A204.1 (cell line): Measurements from ENCODE around the gene UQCC3.
A peak's percentile ranks its signal among the peaks of the same experiment; 100 is the strongest.
"Not testable (repeated sequence)": the region's sequence is repeated elsewhere in the genome, so short reads cannot be mapped to it uniquely, and the experiment has no call there.

ENCODE experiments used
- FAIRE-seq: peaks from 2 replicates; lab custom pipeline; 2012; peaks lifted over from hg19 to GRCh38; lab: Jason Lieb, UNC

The UQCC3 gene

DNA sequence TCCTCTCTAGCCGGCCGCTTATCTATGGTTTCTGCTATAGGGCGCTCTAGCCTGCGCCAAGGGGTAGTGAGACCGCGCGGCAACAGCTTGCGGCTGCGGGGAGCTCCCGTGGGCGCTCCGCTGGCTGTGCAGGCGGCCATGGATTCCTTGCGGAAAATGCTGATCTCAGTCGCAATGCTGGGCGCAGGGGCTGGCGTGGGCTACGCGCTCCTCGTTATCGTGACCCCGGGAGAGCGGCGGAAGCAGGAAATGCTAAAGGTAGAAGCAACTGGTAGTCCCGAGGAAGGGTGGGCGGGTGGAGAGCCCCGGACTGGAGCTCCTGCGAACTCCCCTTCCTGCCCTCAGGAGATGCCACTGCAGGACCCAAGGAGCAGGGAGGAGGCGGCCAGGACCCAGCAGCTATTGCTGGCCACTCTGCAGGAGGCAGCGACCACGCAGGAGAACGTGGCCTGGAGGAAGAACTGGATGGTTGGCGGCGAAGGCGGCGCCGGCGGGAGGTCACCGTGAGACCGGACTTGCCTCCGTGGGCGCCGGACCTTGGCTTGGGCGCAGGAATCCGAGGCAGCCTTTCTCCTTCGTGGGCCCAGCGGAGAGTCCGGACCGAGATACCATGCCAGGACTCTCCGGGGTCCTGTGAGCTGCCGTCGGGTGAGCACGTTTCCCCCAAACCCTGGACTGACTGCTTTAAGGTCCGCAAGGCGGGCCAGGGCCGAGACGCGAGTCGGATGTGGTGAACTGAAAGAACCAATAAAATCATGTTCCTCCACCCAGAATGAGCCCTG lies at the start of gene UQCC3, which contains the start of gene LBHD1:
Gene UQCC3, plus strand, starts transcription at position 66 of the 782 bp plus-strand sequence. Its CDS starts 73 bp downstream, at position 139.
Gene LBHD1, minus strand, starts transcription at position 660 of the 782 bp plus-strand sequence. CDS start 2,236 bp downstream, outside the sequence.
- FAIRE-seq: no peak

DNA sequence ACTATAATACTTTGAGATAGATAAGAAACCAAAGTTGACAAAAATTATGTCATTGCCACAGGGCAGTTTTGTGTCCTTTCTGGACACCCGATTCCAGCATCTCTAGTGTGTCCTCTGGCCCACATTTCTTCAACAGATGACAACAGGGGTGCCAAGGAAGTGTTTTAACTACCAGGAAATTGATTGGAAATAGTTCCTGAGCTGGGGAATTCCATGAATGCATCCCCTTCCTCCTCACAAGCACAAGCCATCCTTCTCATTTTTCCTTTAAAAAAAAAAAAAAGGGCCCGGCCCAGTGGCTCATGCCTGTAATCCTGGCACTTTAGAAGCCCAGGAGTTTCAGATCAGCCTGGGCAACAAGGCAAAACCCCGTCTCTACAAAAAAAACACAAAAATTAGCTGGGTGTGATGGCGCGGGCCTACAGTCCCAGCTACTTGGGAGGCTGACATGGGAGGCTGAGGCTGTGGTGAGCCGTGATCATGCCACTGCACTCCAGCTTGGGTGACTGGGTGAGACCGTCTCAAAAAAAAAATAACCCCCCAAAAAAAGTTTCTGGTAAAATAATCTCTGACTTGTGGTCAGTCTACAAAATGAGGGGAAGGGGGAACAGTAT lies 48.9 kb upstream of the UQCC3 start:
- no peak for FAIRE-seq

GRCh38 chr11:62627713-62628112 lies 43.8 kb upstream of the UQCC3 start:
- no peak for FAIRE-seq

GRCh38 chr11:62632492-62632891 lies 39.0 kb upstream of the UQCC3 start:
- FAIRE-seq: no peak

GRCh38 chr11:62644220-62644619 lies 27.3 kb upstream of the UQCC3 start:
- no peak for FAIRE-seq

- no peak for FAIRE-seq
Observed at GRCh38 chr11:62645671-62645945, 25.9 kb upstream of the UQCC3 start.

- FAIRE-seq: peak; percentile 95
Observed at GRCh38 chr11:62645946-62646824, 25.3 kb upstream of the UQCC3 start, which contains the start of gene GANAB. TSS of gene GANAB (minus strand) at chr11:62646613. CDS start at chr11:62646599, 14 bp downstream.

DNA sequence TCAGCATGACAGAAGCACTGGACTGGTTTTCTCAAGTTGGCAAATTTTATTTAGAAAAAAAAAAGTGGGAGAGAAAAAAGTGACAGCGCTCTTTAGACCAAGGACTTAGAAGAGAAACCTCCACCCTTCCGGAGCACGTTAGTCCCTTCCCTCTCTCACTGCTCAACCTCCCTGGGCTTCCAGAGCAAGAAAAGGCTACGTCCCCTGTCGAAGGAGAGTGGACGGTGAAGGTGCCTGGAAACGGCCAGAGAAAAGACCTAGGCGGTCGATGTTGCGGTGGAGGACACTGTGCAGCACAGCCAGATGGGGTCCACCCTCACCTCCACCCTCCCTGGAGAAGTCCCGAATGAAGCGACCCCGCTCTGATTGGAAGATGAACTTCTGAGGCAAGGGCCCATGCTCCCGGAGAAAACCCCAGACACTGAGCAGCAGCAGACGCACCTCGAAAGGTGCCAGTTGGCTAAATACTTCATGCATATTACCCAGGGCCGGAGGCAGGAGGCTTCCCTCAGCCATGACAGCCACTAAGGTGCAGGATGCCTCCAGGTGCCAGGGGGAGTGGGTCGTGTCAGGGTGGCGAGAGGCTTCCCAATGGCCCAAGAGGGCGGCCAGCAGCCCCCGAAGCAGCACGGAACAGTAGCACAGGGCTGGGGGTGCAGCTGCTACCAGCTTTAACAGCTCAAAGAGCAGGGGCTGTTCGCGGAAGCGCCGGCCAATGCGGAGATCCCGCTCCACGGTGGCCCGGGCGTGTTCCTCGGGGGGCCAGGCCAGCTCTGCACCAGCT lies 24.5 kb upstream of the UQCC3 start:
- no peak for FAIRE-seq

GRCh38 chr11:62647609-62648005 lies 23.9 kb upstream of the UQCC3 start:
- FAIRE-seq: no peak

DNA sequence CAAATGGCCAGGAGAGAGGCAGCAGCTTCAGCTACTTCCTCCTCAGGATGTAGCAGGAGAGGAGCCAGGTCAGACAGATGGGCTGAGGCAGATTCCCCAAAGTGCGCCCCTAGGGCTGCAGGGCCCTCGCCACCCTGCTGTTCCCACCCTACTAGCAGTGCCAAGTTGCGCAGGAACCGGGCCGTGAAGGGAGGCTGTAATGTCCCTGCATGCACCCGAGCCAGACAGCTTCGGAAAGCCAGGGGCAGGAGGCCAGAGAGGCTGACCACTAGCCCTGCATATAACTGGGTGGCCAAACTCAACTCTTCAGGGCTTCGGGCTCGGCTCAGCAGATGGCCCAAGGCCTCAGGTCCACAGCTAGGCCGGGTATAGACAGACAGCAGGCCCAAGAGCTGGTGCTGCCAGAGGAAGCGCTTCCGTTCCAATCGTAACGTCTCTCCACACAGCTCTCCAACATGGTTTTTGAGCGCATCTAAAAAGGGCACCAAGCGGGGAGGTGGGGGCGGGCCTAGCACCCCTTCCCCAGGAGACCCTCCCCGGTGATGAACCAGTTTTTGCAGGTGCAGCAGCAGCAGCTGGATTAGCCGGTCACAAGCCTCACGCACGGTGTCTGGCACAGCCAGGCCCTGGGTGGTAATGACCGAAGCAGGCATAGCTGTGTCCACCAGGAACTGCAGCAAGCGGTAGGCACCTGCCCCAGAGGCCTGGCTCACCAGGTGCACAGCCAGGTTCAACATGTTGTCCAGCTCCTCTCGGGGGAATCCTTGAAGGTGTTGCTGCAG lies 23.1 kb upstream of the UQCC3 start:
- no peak for FAIRE-seq

GRCh38 chr11:62648967-62649364 lies 22.5 kb upstream of the UQCC3 start:
- FAIRE-seq: no peak

DNA sequence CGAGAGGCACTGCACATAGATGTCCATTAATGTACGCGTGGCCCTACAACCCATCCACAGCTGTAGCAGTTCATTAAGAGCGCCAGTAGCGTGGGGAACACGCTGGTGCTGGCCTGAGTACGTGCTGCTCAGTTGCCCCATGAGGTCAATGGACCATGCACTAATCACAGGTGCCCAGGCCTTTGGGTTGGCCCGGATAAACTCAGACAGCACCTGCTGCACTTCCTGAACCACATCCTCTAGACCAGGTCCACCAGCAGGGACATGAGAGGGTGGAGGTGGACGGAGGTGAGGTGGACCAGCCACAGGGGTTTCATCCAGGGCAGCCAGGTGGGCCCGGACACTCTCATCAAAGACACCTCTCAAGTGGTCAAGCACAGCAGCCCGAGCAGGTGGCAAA lies 22.0 kb upstream of the UQCC3 start:
- FAIRE-seq: no peak

GRCh38 chr11:62650283-62650682 lies 21.2 kb upstream of the UQCC3 start:
- not testable (repeated sequence) for FAIRE-seq

- FAIRE-seq: no peak
Observed at GRCh38 chr11:62652161-62653006, 19.1 kb upstream of the UQCC3 start.

DNA sequence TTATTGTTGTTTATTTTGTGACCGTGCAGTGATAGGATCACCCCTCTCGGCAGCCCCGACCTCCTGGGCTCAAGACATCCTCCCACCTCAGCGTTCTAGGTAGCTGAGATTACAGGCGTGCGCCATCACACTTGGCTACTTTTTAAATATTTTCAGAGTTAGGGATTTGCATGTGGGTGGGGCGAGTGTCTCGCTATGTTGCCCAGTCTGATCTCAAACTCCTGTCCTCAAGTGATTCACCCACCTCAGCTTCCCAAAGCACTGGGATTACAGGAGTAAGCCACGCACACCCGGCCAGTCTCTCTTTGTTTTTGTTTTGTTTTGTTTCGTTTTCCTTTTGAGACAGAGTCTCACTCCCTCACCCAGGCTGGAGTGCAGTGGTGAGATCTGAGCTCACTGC lies 17.2 kb upstream of the UQCC3 start:
- no peak for FAIRE-seq

DNA sequence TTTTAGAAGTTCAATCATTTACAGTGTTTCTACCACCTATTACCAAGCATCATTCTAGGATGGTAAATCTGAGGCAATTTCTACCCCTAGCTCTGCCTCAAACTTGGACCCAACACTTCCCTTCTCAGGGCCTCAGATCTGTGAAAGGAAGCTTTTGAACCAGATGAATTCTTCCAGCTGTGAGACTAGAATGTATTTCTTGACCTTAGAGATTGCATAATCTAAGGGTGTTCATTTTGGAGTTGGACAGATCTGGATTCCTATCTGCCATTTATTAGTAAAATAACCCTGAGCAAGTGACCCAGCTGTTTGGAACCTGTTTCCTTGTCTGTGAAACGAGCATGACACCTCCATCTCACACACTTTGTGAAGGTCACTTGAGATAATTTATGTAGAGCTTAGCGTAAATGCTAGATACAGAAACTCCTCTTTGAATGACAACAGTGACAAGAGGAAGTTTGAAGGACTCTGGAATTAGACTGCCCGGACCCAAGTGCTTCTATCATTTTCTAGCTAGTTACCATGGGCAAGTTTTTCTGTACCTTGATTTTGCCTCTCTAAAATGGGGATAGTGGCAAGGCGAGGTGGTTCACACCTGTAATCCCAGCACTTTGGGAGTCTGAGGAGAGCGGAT lies 14.6 kb upstream of the UQCC3 start:
- FAIRE-seq: no peak

DNA sequence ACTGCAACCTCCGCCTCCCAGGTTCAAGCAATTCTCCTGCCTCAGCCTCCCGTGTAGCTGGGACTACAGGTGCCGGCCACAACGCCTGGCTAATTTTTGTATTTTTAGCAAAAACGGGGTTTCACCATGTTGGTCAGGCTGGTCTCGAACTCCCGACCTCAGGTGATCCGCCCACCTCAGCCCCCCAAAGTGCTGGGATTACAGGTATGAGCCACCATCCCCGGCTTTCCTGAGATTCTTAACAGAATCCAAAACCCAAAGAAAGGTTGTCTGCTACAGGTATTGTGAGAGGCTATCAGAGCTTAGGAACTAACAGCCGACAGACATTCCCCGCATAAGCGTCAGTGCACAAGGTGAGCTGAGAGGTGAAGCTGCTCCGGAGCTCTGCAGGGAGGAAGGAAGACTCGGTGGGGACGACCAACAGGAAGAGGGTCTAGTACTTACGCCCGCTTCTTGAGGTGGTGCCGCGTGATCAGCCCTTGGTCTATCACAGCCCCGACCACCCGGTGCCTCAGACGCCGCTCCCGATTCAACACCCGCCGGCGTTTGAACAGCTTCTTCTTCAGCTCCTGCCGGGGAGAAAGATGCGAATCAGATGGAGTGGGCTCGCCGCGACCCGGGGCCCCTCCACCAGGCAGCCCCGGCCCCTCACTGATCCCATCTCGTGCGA lies 6.9 kb upstream of the UQCC3 start:
- FAIRE-seq: no peak

GRCh38 chr11:62665075-62665598 lies 6.3 kb upstream of the UQCC3 start, which contains the start of the genes C11orf98 and CSKMT:
TSS of gene C11orf98 (minus strand) at chr11:62665210. CDS start at chr11:62665169, 41 bp downstream.
TSS of gene CSKMT (plus strand) at chr11:62665312. CDS start at chr11:62665880, 568 bp downstream.
- peak; percentile 69 for FAIRE-seq
